Natural killer cell (primary cell): ENCODE measurements around the gene POLD1. TPM values are rescaled to one million over a fixed set of nuclear protein-coding genes. Genes with fewer than 3 reads are reported as not detected.
"Not testable (repeated sequence)": the region's sequence is repeated elsewhere in the genome, so short reads cannot be mapped to it uniquely, and the experiment has no call there.

Experiments used
- ATAC-seq, 3 donors: fragments of 150-1000 bp in 2 of 3; fragments of 200-7000 bp in 1 of 3; cut with Tn5 transposase; 1 replicate in 1 of 3; 2 replicates in 2 of 3; pipeline ENCODE4 v1.10.0; 2021; ENCODE audit warnings: mild to moderate bottlenecking in 2 of 3, moderate library complexity in 2 of 3
- DNase-seq, 2 donors: peaks; one replicate each; pipeline versions ENCODE4 v3.0.0 to v3.0.0-alpha.2; 2013 to 2021; ENCODE audit warnings: mixed read lengths in 1 of 2
- H3K27ac ChIP-seq: one replicate; pipeline ENCODE4 v1.5.1; 2013; ENCODE audit warnings: mild to moderate bottlenecking, low read length
- H3K27me3 ChIP-seq: one replicate; pipeline ENCODE4 v1.6.1; 2013; ENCODE audit warnings: low read length; ENCODE audit not compliant: control insufficient read depth, insufficient read depth
- H3K36me3 ChIP-seq: one replicate; pipeline ENCODE4 v1.6.1; 2013; ENCODE audit warnings: low read length; ENCODE audit not compliant: control insufficient read depth, insufficient read depth
- H3K4me1 ChIP-seq: one replicate; pipeline ENCODE4 v1.6.1; 2013; ENCODE audit warnings: low read length; ENCODE audit not compliant: control insufficient read depth, insufficient read depth
- H3K4me3 ChIP-seq: one replicate; pipeline ENCODE4 v1.5.1; 2013; ENCODE audit warnings: low read length
- H3K9me3 ChIP-seq: one replicate; pipeline ENCODE4 v1.6.1; 2013; ENCODE audit warnings: low read length; ENCODE audit not compliant: control insufficient read depth, insufficient read depth
- H3K27ac Mint-ChIP-seq, 2 donors: one replicate each; pipeline ENCODE4 v1.8.0; 2022; ENCODE audit warnings: mild to moderate bottlenecking in 2 of 2, mixed read lengths in 2 of 2, moderate library complexity in 1 of 2
- H3K27me3 Mint-ChIP-seq, 2 donors: one replicate each; pipeline ENCODE4 v1.8.0; 2022; ENCODE audit warnings: low read depth in 2 of 2, mixed read lengths in 2 of 2
- H3K36me3 Mint-ChIP-seq: one replicate; pipeline ENCODE4 v1.8.0; 2022; ENCODE audit warnings: mixed read lengths
- H3K4me1 Mint-ChIP-seq, 2 donors: one replicate each; pipeline ENCODE4 v1.8.0; 2022; ENCODE audit warnings: mixed read lengths in 2 of 2
- H3K4me3 Mint-ChIP-seq: one replicate; pipeline ENCODE4 v1.8.0; 2022; ENCODE audit warnings: mild to moderate bottlenecking, moderate library complexity, mixed read lengths
- H3K9me3 Mint-ChIP-seq, 2 donors: one replicate each; pipeline ENCODE4 v1.8.0; 2022; ENCODE audit warnings: mixed read lengths in 2 of 2
- WGBS: methylation state at CpG from one replicate; pipeline ENCODE4 v1.1.7; 2013; ENCODE audit warnings: missing lambda C conversion rate; ENCODE audit not compliant: insufficient coverage; 5-methylcytosine and 5-hydroxymethylcytosine counted together
- intact Hi-C: fragments of 100-400 bp; cut with micrococcal nuclease; formaldehyde crosslinking; loops from one replicate; pipeline ENCODE4 v1.14.2; 2022
- total RNA-seq, 4 donors: library from RNA; stranded (reverse); fragments of 120-200 nt in 1 of 4; gene quantifications; one replicate each; pipeline versions ENCODE4 v1.2.3 to v1.2.4, GENCODE V29; 2013 to 2022
- TF ChIP-seq, protein P1 (sequence below): fragments of 200-600 bp; IDR thresholded peaks from one replicate; pipeline ENCODE4 v1.8.0; 2022; ENCODE audit warnings: antibody characterized with exemption

The POLD1 gene
- total RNA-seq, 3 donors from 2014 or later (not counting 1 experiment from before 2014, with no cell fraction given), result 26.1 to 32.0 (median 30.2) TPM

DNA sequence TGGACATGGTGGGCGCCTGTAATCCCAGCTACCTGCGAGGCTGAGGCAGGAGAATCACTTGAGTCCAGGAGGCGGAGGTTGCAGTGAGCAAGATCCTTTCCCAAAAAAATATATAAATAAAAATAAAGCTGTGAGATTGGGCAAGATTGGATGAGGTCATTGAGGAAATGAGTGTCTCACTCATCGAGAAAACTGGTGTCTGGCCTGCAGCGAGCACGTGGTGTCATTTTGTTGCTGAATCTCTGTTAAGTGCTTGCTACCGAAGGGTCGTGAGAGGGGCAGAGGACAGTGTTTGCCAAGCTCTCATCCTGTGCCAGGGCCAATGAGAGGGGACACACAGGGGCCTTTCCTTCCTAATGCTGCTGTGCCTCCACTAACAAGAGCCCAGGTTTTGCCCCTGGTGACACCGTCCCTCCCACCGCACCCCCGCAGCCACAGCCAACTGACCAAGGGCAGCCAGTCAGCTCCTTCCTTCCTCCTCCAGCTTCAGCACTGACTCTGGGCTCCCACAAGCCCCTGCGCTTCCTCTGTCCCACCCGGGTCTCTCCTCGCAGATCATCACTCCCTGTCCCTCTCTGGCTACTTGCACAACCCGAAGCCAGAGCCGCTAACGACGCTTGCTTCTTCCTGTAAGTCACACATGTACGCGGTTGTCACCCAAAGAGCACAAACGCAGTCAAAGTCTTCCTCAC, 3.2 kb downstream of the POLD1 start:
- Mint-ChIP-seq H3K27ac (peak overlapping the region; percentile 23 to 61), H3K36me3 (no peaks in the 10 kb centered on the region), H3K9me3 (no peaks in the 10 kb centered on the region), H3K4me3 (peak overlapping the region; percentile 45), H3K4me1 (peaks cover 23 to 28% of the 10 kb centered on the region in 2 donors), H3K27me3 (no peaks in the 10 kb centered on the region)
- Histone ChIP-seq H3K27me3 (no peaks in the 10 kb centered on the region), H3K27ac (no peak overlapping the region), H3K9me3 (no peaks in the 10 kb centered on the region), H3K4me3 (no peak overlapping the region), H3K4me1 (peaks cover 21% of the 10 kb centered on the region), H3K36me3 (peaks cover 3% of the 10 kb centered on the region)
- intact Hi-C loops, result no loop called here
- ATAC-seq (no peak), DNase-seq (no peak)
- WGBS, result 82% methylated on average over 19 of the region's 21 CpGs
- TF ChIP-seq, protein P1, sequence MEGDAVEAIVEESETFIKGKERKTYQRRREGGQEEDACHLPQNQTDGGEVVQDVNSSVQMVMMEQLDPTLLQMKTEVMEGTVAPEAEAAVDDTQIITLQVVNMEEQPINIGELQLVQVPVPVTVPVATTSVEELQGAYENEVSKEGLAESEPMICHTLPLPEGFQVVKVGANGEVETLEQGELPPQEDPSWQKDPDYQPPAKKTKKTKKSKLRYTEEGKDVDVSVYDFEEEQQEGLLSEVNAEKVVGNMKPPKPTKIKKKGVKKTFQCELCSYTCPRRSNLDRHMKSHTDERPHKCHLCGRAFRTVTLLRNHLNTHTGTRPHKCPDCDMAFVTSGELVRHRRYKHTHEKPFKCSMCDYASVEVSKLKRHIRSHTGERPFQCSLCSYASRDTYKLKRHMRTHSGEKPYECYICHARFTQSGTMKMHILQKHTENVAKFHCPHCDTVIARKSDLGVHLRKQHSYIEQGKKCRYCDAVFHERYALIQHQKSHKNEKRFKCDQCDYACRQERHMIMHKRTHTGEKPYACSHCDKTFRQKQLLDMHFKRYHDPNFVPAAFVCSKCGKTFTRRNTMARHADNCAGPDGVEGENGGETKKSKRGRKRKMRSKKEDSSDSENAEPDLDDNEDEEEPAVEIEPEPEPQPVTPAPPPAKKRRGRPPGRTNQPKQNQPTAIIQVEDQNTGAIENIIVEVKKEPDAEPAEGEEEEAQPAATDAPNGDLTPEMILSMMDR, result no peak

DNA sequence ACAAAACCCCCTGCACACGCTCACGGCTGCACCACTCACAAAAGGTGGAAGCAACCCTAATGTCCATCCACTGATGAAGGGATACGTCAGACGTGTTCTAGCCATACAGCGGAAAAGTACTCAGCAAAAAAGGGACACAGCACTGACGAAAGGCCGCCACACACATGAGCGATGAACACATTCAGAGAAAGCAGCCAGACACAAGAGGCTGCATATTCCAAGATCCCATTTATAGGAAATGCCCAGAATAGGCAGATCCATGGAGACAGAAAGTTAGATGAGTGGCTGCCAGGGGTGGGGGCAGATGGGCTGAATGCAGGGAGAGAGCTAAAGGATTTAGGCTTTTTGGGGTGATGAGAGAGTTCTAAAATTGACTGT, 3.7 kb downstream of the POLD1 start:
- H3K4me1 Mint-ChIP-seq, result peaks cover 23 to 28% of the 10 kb centered on the region in 2 donors
- intact Hi-C loops, result no loop called here
- TF ChIP-seq, protein P1, result no peak
- Histone ChIP-seq H3K4me3 (no peak overlapping the region), H3K27me3 (no peaks in the 10 kb centered on the region), H3K27ac (no peak overlapping the region), H3K4me1 (peaks cover 21% of the 10 kb centered on the region), H3K9me3 (no peaks in the 10 kb centered on the region), H3K36me3 (no peaks in the 10 kb centered on the region)
- ATAC-seq (no peak), DNase-seq (no peak)
- H3K27me3 Mint-ChIP-seq, result no peaks in the 10 kb centered on the region
- WGBS, result 94% methylated on average over 8 of the region's 8 CpGs
- H3K9me3 Mint-ChIP-seq, result no peaks in the 10 kb centered on the region
- peak overlapping the region; percentile 23 to 61 for H3K27ac Mint-ChIP-seq
- no peaks in the 10 kb centered on the region for H3K36me3 Mint-ChIP-seq
- peak overlapping the region; percentile 45 for H3K4me3 Mint-ChIP-seq

DNA sequence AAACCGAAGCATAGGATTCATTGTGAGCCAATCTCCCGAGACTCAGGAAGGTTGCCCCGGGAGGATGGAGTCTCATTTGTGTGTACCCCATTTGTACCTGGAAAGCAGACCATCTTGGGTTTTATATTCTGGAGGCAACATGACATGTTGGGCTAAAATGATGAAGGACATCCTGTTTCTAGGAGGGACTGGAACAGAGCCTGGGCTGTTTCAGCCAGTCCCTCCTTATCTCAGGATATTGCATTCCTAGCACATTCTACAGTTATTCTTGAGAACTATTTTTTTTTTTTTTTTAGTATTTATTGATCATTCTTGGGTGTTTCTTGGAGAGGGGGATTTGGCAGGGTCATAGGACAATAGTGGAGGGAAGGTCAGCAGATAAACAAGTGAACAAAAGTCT, 6.1 kb downstream of the POLD1 start:
- H3K36me3 ChIP-seq, H3K4me3 Mint-ChIP-seq, H3K9me3 Mint-ChIP-seq, H3K27ac ChIP-seq, H3K4me1 ChIP-seq, H3K36me3 Mint-ChIP-seq, H3K27ac Mint-ChIP-seq, H3K4me1 Mint-ChIP-seq, ATAC-seq, H3K4me3 ChIP-seq, DNase-seq, intact Hi-C loops, H3K27me3 ChIP-seq, H3K9me3 ChIP-seq, H3K27me3 Mint-ChIP-seq: not testable (repeated sequence)
- 97% methylated on average over 3 of the region's 3 CpGs for WGBS

DNA sequence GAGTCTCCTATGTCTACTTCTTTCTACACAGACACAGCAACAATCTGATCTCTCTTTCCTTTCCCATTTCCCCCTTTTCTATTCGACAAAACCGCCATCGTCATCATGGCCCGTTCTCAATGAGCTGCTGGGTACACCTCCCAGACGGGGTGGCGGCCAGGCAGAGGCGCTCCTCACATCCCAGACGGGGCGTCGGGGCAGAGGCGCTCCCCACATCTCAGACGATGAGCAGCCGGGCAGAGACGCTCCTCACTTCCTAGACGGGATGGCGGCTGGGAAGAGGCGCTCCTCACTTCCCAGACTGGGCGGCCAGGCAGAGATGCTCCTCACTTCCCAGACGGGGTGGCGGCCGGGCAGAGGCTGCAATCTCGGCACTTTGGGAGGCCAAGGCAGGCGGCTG, 6.8 kb downstream of the POLD1 start:
- DNase-seq, H3K27ac Mint-ChIP-seq, H3K4me3 Mint-ChIP-seq, H3K27ac ChIP-seq, H3K27me3 ChIP-seq, H3K4me1 ChIP-seq, H3K4me3 ChIP-seq, H3K9me3 Mint-ChIP-seq, H3K4me1 Mint-ChIP-seq, H3K9me3 ChIP-seq, ATAC-seq, H3K36me3 Mint-ChIP-seq, H3K36me3 ChIP-seq, H3K27me3 Mint-ChIP-seq, intact Hi-C loops: not testable (repeated sequence)
- WGBS, result 98% methylated on average over 22 of the region's 23 CpGs
